SH-SY5Y (cell line): Measurements from ENCODE around the gene SSBP2.

Source experiments
- GATA2 ChIP-seq: IDR thresholded peaks from 2 replicates; pipeline ENCODE4 v1.6.1; 2011; ENCODE audit warnings: mild to moderate bottlenecking, low read depth, low read length
- GATA3 ChIP-seq: IDR thresholded peaks from 2 replicates; pipeline ENCODE4 v1.6.1; 2011; ENCODE audit warnings: low read depth, mild to moderate bottlenecking, low read length, moderate library complexity

DNA sequence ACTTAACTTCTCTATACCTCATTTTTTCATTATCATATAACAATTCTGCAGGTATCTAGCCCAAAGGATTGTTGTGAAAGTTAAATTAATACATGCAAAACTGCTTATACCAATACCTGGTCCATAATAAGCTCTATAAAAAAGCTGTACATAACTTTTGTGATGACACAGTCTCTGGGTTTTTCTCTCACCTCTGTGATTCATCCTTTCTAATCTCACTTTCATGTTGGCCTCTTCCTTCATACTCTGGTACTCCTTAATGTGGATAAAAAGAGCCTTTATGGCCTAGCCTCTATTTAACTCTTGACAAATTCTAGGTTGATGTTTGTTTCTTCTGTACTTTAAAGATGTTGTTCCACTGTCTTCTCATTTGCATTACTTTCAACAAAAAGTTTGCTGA, 194.1 kb downstream of the SSBP2 start:
- TF ChIP-seq GATA2 = no peak
- TF ChIP-seq GATA3 = no peak
